Breast epithelium (tissue), 4 donors: ENCODE data around the gene RPL36AL. TPM values are rescaled to one million over a fixed set of nuclear protein-coding genes. Genes with fewer than 3 reads are reported as not detected.

Experiments
- DNase-seq, 2 donors: peaks; one replicate each; pipeline ENCODE4 v3.0.0-alpha.2; 2019; ENCODE audit warnings: low spot score in 2 of 2
- H3K27ac ChIP-seq, 2 donors: fragments of 200-600 bp; sonication (generic) in 1 of 2; one replicate each; pipeline ENCODE4 v1.5.1; 2016 to 2019; ENCODE audit warnings: mild to moderate bottlenecking in 1 of 2
- H3K27me3 ChIP-seq, 2 donors: fragments of 200-600 bp; sonication (generic) in 1 of 2; one replicate each; pipeline versions ENCODE4 v1.5.1 to v1.6.0; 2017 to 2019; ENCODE audit warnings: control low read depth in 1 of 2, mild to moderate bottlenecking in 1 of 2
- H3K36me3 ChIP-seq: fragments of 200-600 bp; one replicate; pipeline ENCODE4 v1.5.1; 2019
- H3K4me1 ChIP-seq, 2 donors: fragments of 200-600 bp; sonication (generic); one replicate each; pipeline ENCODE4 v1.5.1; 2016 to 2019; ENCODE audit warnings: control low read depth in 1 of 2
- H3K4me3 ChIP-seq, 3 donors: fragments of 200-600 bp; sonication (generic); 1 replicate in 2 of 3; 2 replicates in 1 of 3; pipeline ENCODE4 v1.5.1; 2016 to 2019; ENCODE audit warnings: mild to moderate bottlenecking in 3 of 3, moderate library complexity in 2 of 3
- H3K9me3 ChIP-seq, 2 donors: fragments of 200-600 bp; sonication (generic) in 1 of 2; one replicate each; pipeline ENCODE4 v1.5.1; 2016 to 2019; ENCODE audit warnings: control low read depth in 1 of 2
- CTCF ChIP-seq, 3 donors: fragments of 450-650 bp; IDR thresholded peaks; one replicate each; pipeline ENCODE4 v1.5.1; 2016 to 2017; ENCODE audit warnings: antibody characterized with exemption in 3 of 3, mild to moderate bottlenecking in 3 of 3, moderate library complexity in 3 of 3
- POLR2A ChIP-seq: fragments of 450-650 bp; IDR thresholded peaks from one replicate; pipeline ENCODE4 v1.6.1; 2016; ENCODE audit warnings: antibody characterized with exemption, mild to moderate bottlenecking, moderate library complexity
- POLR2AphosphoS5 ChIP-seq, 3 donors: sonication (generic); formaldehyde crosslinking; IDR thresholded peaks; one replicate each; pipeline ENCODE4 v1.6.1; 2017; ENCODE audit warnings: antibody characterized with exemption in 3 of 3
- intact Hi-C: fragments of 100-400 bp; cut with DNase I; formaldehyde crosslinking; loops from one replicate; pipeline ENCODE4 v1.15.1; 2023; ENCODE audit warnings: low total_unique reads
- total RNA-seq, 3 donors: library from RNA; depleted of rRNA; stranded (reverse); fragments of >200 nt; gene quantifications; one replicate each; pipeline ENCODE4 v1.1.0, GENCODE V29; 2016

The RPL36AL gene
- total RNA-seq, 3 donors from 2014 or later: 161 to 303 (median 269) TPM

GRCh38 chr14:49582113-49582977, 38.1 kb downstream of the RPL36AL start:
- H3K36me3 ChIP-seq: peaks cover 4% of the 10 kb centered on the region
- H3K4me1 ChIP-seq: peaks cover 0 to 8% of the 10 kb centered on the region in 2 donors
- intact Hi-C loops: no loop called here
- no peak for DNase-seq
- H3K27ac ChIP-seq: no peak overlapping the region
- H3K4me3 ChIP-seq: no peak overlapping the region
- TF ChIP-seq CTCF (IDR thresholded peaks at IDR 0.05) (no peak), POLR2AphosphoS5 (IDR thresholded peaks at IDR 0.05) (no peak), POLR2A (no peak)
- H3K9me3 ChIP-seq: no peaks in the 10 kb centered on the region
- H3K27me3 ChIP-seq: no peaks in the 10 kb centered on the region

- Histone ChIP-seq H3K4me1 (peaks cover 0 to 8% of the 10 kb centered on the region in 2 donors), H3K9me3 (no peaks in the 10 kb centered on the region), H3K4me3 (no peak overlapping the region), H3K27me3 (no peaks in the 10 kb centered on the region), H3K27ac (no peak overlapping the region), H3K36me3 (peaks cover 4% of the 10 kb centered on the region)
- no peak for DNase-seq
- intact Hi-C loops: no loop called here
- TF ChIP-seq POLR2A: no peak
- no peak for TF ChIP-seq CTCF (IDR thresholded peaks at IDR 0.05)
- TF ChIP-seq POLR2AphosphoS5 (IDR thresholded peaks at IDR 0.05): no peak
Measured at GRCh38 chr14:49581209-49582112, 39.0 kb downstream of the RPL36AL start.

- H3K36me3 ChIP-seq: peaks cover 4% of the 10 kb centered on the region
- TF ChIP-seq POLR2AphosphoS5 (IDR thresholded peaks at IDR 0.05) (no peak), POLR2A (no peak), CTCF (IDR thresholded peaks at IDR 0.05) (no peak)
- H3K9me3 ChIP-seq: no peaks in the 10 kb centered on the region
- H3K27me3 ChIP-seq: no peaks in the 10 kb centered on the region
- DNase-seq: no peak
- no peak overlapping the region for H3K27ac ChIP-seq
- intact Hi-C loops: no loop called here
- H3K4me1 ChIP-seq: peaks cover 0 to 8% of the 10 kb centered on the region in 2 donors
- no peak overlapping the region for H3K4me3 ChIP-seq
Measured at GRCh38 chr14:49579841-49580240, 40.6 kb downstream of the RPL36AL start.

- TF ChIP-seq POLR2AphosphoS5 (IDR thresholded peaks at IDR 0.05) (no peak), POLR2A (no peak), CTCF (IDR thresholded peaks at IDR 0.05) (no peak)
- Histone ChIP-seq H3K4me1 (no peaks in the 10 kb centered on the region), H3K36me3 (no peaks in the 10 kb centered on the region), H3K27ac (no peak overlapping the region), H3K27me3 (no peaks in the 10 kb centered on the region), H3K9me3 (no peaks in the 10 kb centered on the region), H3K4me3 (no peak overlapping the region)
- intact Hi-C loops: no loop called here
- DNase-seq: no peak
Measured at GRCh38 chr14:49578141-49578540, 42.3 kb downstream of the RPL36AL start.
